Stimulated activated naive CD8-positive, alpha-beta T cell treated with anti-CD3 and anti-CD28 coated beads, Interleukin-15, amount 100 ng/mL, for 72 hours (primary cell): Measurements from ENCODE around the gene RBFOX2.

Experiments
- ATAC-seq: fragments of 150-1000 bp; cut with Tn5 transposase; 2 replicates; pipeline ENCODE4 v1.10.0; 2021; ENCODE audit warnings: mild to moderate bottlenecking, moderate library complexity
- DNase-seq, 2 donors: peaks; one replicate each; pipeline ENCODE4 v3.0.0; 2021 to 2022
- H3K27ac Mint-ChIP-seq, 2 donors: one replicate each; pipeline ENCODE4 v1.8.0; 2022; ENCODE audit warnings: mild to moderate bottlenecking in 2 of 2, mixed read lengths in 2 of 2, moderate library complexity in 2 of 2
- H3K27me3 Mint-ChIP-seq: one replicate; pipeline ENCODE4 v1.8.0; 2022; ENCODE audit warnings: mixed read lengths
- H3K4me1 Mint-ChIP-seq: one replicate; pipeline ENCODE4 v1.8.0; 2022; ENCODE audit warnings: mild to moderate bottlenecking, mixed read lengths
- H3K4me3 Mint-ChIP-seq, 2 donors: one replicate each; pipeline ENCODE4 v1.8.0; 2022; ENCODE audit warnings: mild to moderate bottlenecking in 2 of 2, mixed read lengths in 2 of 2, moderate library complexity in 1 of 2
- H3K9me3 Mint-ChIP-seq, 2 donors: one replicate each; pipeline ENCODE4 v1.8.0; 2022; ENCODE audit warnings: mixed read lengths in 2 of 2

Gene RBFOX2

GRCh38 chr22:35777335-35777975, 251.2 kb downstream of the RBFOX2 start:
- Mint-ChIP-seq H3K27me3 (no peaks in the 10 kb centered on the region), H3K4me3 (no peak overlapping the region), H3K27ac (no peak overlapping the region), H3K4me1 (no peaks in the 10 kb centered on the region), H3K9me3 (no peaks in the 10 kb centered on the region)
- DNase-seq (no peak), ATAC-seq (no peak)

- DNase-seq, result no peak
- ATAC-seq, result no peak
- H3K27me3 Mint-ChIP-seq, result no peaks in the 10 kb centered on the region
- no peak overlapping the region for H3K27ac Mint-ChIP-seq
- H3K4me3 Mint-ChIP-seq, result no peak overlapping the region
- H3K4me1 Mint-ChIP-seq, result no peaks in the 10 kb centered on the region
- H3K9me3 Mint-ChIP-seq, result no peaks in the 10 kb centered on the region
Measured at GRCh38 chr22:35775339-35775738, 253.3 kb downstream of the RBFOX2 start.

- Mint-ChIP-seq H3K9me3 (no peaks in the 10 kb centered on the region), H3K4me1 (no peaks in the 10 kb centered on the region), H3K4me3 (no peak overlapping the region), H3K27ac (no peak overlapping the region), H3K27me3 (no peaks in the 10 kb centered on the region)
- DNase-seq (no peak), ATAC-seq (no peak)
Measured at GRCh38 chr22:35769974-35770373, 258.6 kb downstream of the RBFOX2 start.

- no peak for DNase-seq
- H3K9me3 Mint-ChIP-seq, result no peaks in the 10 kb centered on the region
- H3K4me3 Mint-ChIP-seq, result no peak overlapping the region
- ATAC-seq, result no peak
- no peak overlapping the region for H3K27ac Mint-ChIP-seq
- no peaks in the 10 kb centered on the region for H3K27me3 Mint-ChIP-seq
- H3K4me1 Mint-ChIP-seq, result no peaks in the 10 kb centered on the region
Measured at GRCh38 chr22:35766654-35767580, 261.7 kb downstream of the RBFOX2 start.

GRCh38 chr22:35761037-35761436, 267.6 kb downstream of the RBFOX2 start:
- no peaks in the 10 kb centered on the region for H3K4me1 Mint-ChIP-seq
- H3K9me3 Mint-ChIP-seq, result no peaks in the 10 kb centered on the region
- no peak overlapping the region for H3K4me3 Mint-ChIP-seq
- H3K27me3 Mint-ChIP-seq, result no peaks in the 10 kb centered on the region
- DNase-seq (no peak), ATAC-seq (no peak)
- no peak overlapping the region for H3K27ac Mint-ChIP-seq

GRCh38 chr22:35758394-35758793, 270.2 kb downstream of the RBFOX2 start:
- Mint-ChIP-seq H3K4me1 (peaks cover 6% of the 10 kb centered on the region), H3K9me3 (no peaks in the 10 kb centered on the region), H3K27me3 (no peaks in the 10 kb centered on the region), H3K4me3 (no peak overlapping the region), H3K27ac (no peak overlapping the region)
- no peak for DNase-seq
- ATAC-seq, result no peak

GRCh38 chr22:35756722-35757121, 271.9 kb downstream of the RBFOX2 start:
- no peak overlapping the region for H3K27ac Mint-ChIP-seq
- H3K9me3 Mint-ChIP-seq, result no peaks in the 10 kb centered on the region
- H3K4me1 Mint-ChIP-seq, result peaks cover 12% of the 10 kb centered on the region
- no peak overlapping the region for H3K4me3 Mint-ChIP-seq
- ATAC-seq (no peak), DNase-seq (no peak)
- no peaks in the 10 kb centered on the region for H3K27me3 Mint-ChIP-seq

GRCh38 chr22:35754761-35755160, 273.9 kb downstream of the RBFOX2 start:
- Mint-ChIP-seq H3K27ac (no peak overlapping the region), H3K4me1 (peaks cover 12% of the 10 kb centered on the region), H3K27me3 (no peaks in the 10 kb centered on the region), H3K9me3 (no peaks in the 10 kb centered on the region), H3K4me3 (no peak overlapping the region)
- no peak for DNase-seq
- no peak for ATAC-seq

- no peaks in the 10 kb centered on the region for H3K9me3 Mint-ChIP-seq
- DNase-seq (no peak), ATAC-seq (no peak)
- no peak overlapping the region for H3K27ac Mint-ChIP-seq
- H3K4me3 Mint-ChIP-seq, result no peak overlapping the region
- H3K4me1 Mint-ChIP-seq, result peaks cover 12% of the 10 kb centered on the region
- H3K27me3 Mint-ChIP-seq, result no peaks in the 10 kb centered on the region
Measured at GRCh38 chr22:35752863-35753189, 275.8 kb downstream of the RBFOX2 start.

GRCh38 chr22:35752006-35752862, 276.4 kb downstream of the RBFOX2 start:
- Mint-ChIP-seq H3K27ac (no peak overlapping the region), H3K9me3 (no peaks in the 10 kb centered on the region), H3K4me1 (peaks cover 12% of the 10 kb centered on the region), H3K27me3 (no peaks in the 10 kb centered on the region), H3K4me3 (no peak overlapping the region)
- DNase-seq, result no peak
- ATAC-seq, result no peak

- ATAC-seq, result no peak
- no peak for DNase-seq
- Mint-ChIP-seq H3K27me3 (no peaks in the 10 kb centered on the region), H3K4me1 (peaks cover 11% of the 10 kb centered on the region), H3K9me3 (no peaks in the 10 kb centered on the region), H3K27ac (no peak overlapping the region), H3K4me3 (no peak overlapping the region)
Measured at GRCh38 chr22:35749808-35750207, 278.8 kb downstream of the RBFOX2 start.

- Mint-ChIP-seq H3K4me3 (no peak overlapping the region), H3K27ac (no peak overlapping the region), H3K9me3 (no peaks in the 10 kb centered on the region), H3K4me1 (peaks cover under 1% of the 10 kb centered on the region), H3K27me3 (no peaks in the 10 kb centered on the region)
- DNase-seq (no peak), ATAC-seq (no peak)
Measured at GRCh38 chr22:35746946-35747703, 281.5 kb downstream of the RBFOX2 start.

- no peak for DNase-seq
- Mint-ChIP-seq H3K4me1 (no peaks in the 10 kb centered on the region), H3K27me3 (no peaks in the 10 kb centered on the region), H3K9me3 (no peaks in the 10 kb centered on the region), H3K4me3 (no peak overlapping the region), H3K27ac (peak overlapping the region in 1 of 2 donors; percentile 40)
- ATAC-seq, result no peak
Measured at GRCh38 chr22:35746248-35746647, 282.4 kb downstream of the RBFOX2 start.

GRCh38 chr22:35743326-35743860, 285.2 kb downstream of the RBFOX2 start:
- no peaks in the 10 kb centered on the region for H3K4me1 Mint-ChIP-seq
- no peak overlapping the region for H3K27ac Mint-ChIP-seq
- H3K4me3 Mint-ChIP-seq, result no peak overlapping the region
- no peaks in the 10 kb centered on the region for H3K27me3 Mint-ChIP-seq
- DNase-seq, result no peak
- no peaks in the 10 kb centered on the region for H3K9me3 Mint-ChIP-seq
- no peak for ATAC-seq
